Measurements from ENCODE around the gene RER1. TPM values are rescaled to one million over a fixed set of nuclear protein-coding genes. Genes with fewer than 3 reads are reported as not detected.

Gene RER1
- total RNA-seq, 1 experiment from 2014 or later: 108 TPM

GRCh38 chr1:2352341-2352896, 39.2 kb upstream of the RER1 start:
- H3K9me3 ChIP-seq (ENCODE audit: low read length): no peaks in the 10 kb centered on the region
- no peak overlapping the region for H3K4me2 ChIP-seq (ENCODE audit: low read depth, low read length, poor library complexity, severe bottlenecking)
- DNase-seq: no peak
- no peak overlapping the region for H3K4me3 ChIP-seq (ENCODE audit: low read length)
- H3K9me2 ChIP-seq (replicated peaks; ENCODE audit: insufficient read depth, low read length): no peaks in the 10 kb centered on the region
- no peaks in the 10 kb centered on the region for H3K36me3 ChIP-seq (ENCODE audit: insufficient read depth, low read length)
- no peaks in the 10 kb centered on the region for H4K20me1 ChIP-seq (ENCODE audit: insufficient read depth, low read depth, low read length)
- H3K9ac ChIP-seq (ENCODE audit: low read length): no peak overlapping the region
- no peak overlapping the region for H2AFZ ChIP-seq (ENCODE audit: low read length)
- no peaks in the 10 kb centered on the region for H3K27me3 ChIP-seq (ENCODE audit: low read length)
- no peaks in the 10 kb centered on the region for H3K79me2 ChIP-seq (ENCODE audit: low read length)
- H3K27ac ChIP-seq (ENCODE audit: low read length): no peak overlapping the region
- H3K4me1 ChIP-seq (ENCODE audit: low read length): peaks cover 16% of the 10 kb centered on the region

GRCh38 chr1:2352897-2353550, 38.6 kb upstream of the RER1 start:
- Histone ChIP-seq H3K9ac (ENCODE audit: low read length) (no peak overlapping the region), H3K9me3 (ENCODE audit: low read length) (no peaks in the 10 kb centered on the region), H3K36me3 (ENCODE audit: insufficient read depth, low read length) (no peaks in the 10 kb centered on the region), H3K27me3 (ENCODE audit: low read length) (no peaks in the 10 kb centered on the region), H3K79me2 (ENCODE audit: low read length) (no peaks in the 10 kb centered on the region), H3K27ac (ENCODE audit: low read length) (no peak overlapping the region), H3K4me2 (ENCODE audit: low read depth, low read length, poor library complexity, severe bottlenecking) (no peak overlapping the region), H3K4me3 (ENCODE audit: low read length) (no peak overlapping the region), H3K9me2 (replicated peaks; ENCODE audit: insufficient read depth, low read length) (no peaks in the 10 kb centered on the region), H4K20me1 (ENCODE audit: insufficient read depth, low read depth, low read length) (no peaks in the 10 kb centered on the region), H3K4me1 (ENCODE audit: low read length) (peaks cover 16% of the 10 kb centered on the region), H2AFZ (ENCODE audit: low read length) (no peak overlapping the region)
- no peak for DNase-seq

- Histone ChIP-seq H3K27me3 (ENCODE audit: low read length) (no peaks in the 10 kb centered on the region), H3K27ac (ENCODE audit: low read length) (no peak overlapping the region), H3K4me3 (ENCODE audit: low read length) (no peak overlapping the region), H3K79me2 (ENCODE audit: low read length) (no peaks in the 10 kb centered on the region), H3K9me3 (ENCODE audit: low read length) (no peaks in the 10 kb centered on the region), H3K4me2 (ENCODE audit: low read depth, low read length, poor library complexity, severe bottlenecking) (no peak overlapping the region), H3K9me2 (replicated peaks; ENCODE audit: insufficient read depth, low read length) (no peaks in the 10 kb centered on the region), H3K36me3 (ENCODE audit: insufficient read depth, low read length) (no peaks in the 10 kb centered on the region), H4K20me1 (ENCODE audit: insufficient read depth, low read depth, low read length) (no peaks in the 10 kb centered on the region), H2AFZ (ENCODE audit: low read length) (no peak overlapping the region), H3K4me1 (ENCODE audit: low read length) (peaks cover 16% of the 10 kb centered on the region), H3K9ac (ENCODE audit: low read length) (no peak overlapping the region)
- no peak for DNase-seq
Measured at GRCh38 chr1:2353551-2354438, 37.8 kb upstream of the RER1 start.

- no peaks in the 10 kb centered on the region for H3K9me3 ChIP-seq (ENCODE audit: low read length)
- peaks cover 8% of the 10 kb centered on the region for H3K4me1 ChIP-seq (ENCODE audit: low read length)
- no peak overlapping the region for H3K4me3 ChIP-seq (ENCODE audit: low read length)
- no peak overlapping the region for H3K27ac ChIP-seq (ENCODE audit: low read length)
- no peaks in the 10 kb centered on the region for H4K20me1 ChIP-seq (ENCODE audit: insufficient read depth, low read depth, low read length)
- H3K9ac ChIP-seq (ENCODE audit: low read length): no peak overlapping the region
- H3K9me2 ChIP-seq (replicated peaks; ENCODE audit: insufficient read depth, low read length): no peaks in the 10 kb centered on the region
- no peaks in the 10 kb centered on the region for H3K36me3 ChIP-seq (ENCODE audit: insufficient read depth, low read length)
- no peaks in the 10 kb centered on the region for H3K79me2 ChIP-seq (ENCODE audit: low read length)
- no peak overlapping the region for H2AFZ ChIP-seq (ENCODE audit: low read length)
- H3K27me3 ChIP-seq (ENCODE audit: low read length): no peaks in the 10 kb centered on the region
- no peak overlapping the region for H3K4me2 ChIP-seq (ENCODE audit: low read depth, low read length, poor library complexity, severe bottlenecking)
- no peak for DNase-seq
Measured at GRCh38 chr1:2354511-2355372, 36.9 kb upstream of the RER1 start.

GRCh38 chr1:2355373-2356261, 36.0 kb upstream of the RER1 start:
- Histone ChIP-seq H3K9me2 (replicated peaks; ENCODE audit: insufficient read depth, low read length) (no peaks in the 10 kb centered on the region), H3K4me3 (ENCODE audit: low read length) (no peak overlapping the region), H3K79me2 (ENCODE audit: low read length) (no peaks in the 10 kb centered on the region), H3K4me1 (ENCODE audit: low read length) (no peaks in the 10 kb centered on the region), H3K9me3 (ENCODE audit: low read length) (no peaks in the 10 kb centered on the region), H3K4me2 (ENCODE audit: low read depth, low read length, poor library complexity, severe bottlenecking) (no peak overlapping the region), H2AFZ (ENCODE audit: low read length) (no peak overlapping the region), H3K27ac (ENCODE audit: low read length) (no peak overlapping the region), H4K20me1 (ENCODE audit: insufficient read depth, low read depth, low read length) (no peaks in the 10 kb centered on the region), H3K9ac (ENCODE audit: low read length) (no peak overlapping the region), H3K36me3 (ENCODE audit: insufficient read depth, low read length) (no peaks in the 10 kb centered on the region), H3K27me3 (ENCODE audit: low read length) (no peaks in the 10 kb centered on the region)
- DNase-seq: no peak

- Histone ChIP-seq H3K36me3 (ENCODE audit: insufficient read depth, low read length) (no peaks in the 10 kb centered on the region), H3K27ac (ENCODE audit: low read length) (no peak overlapping the region), H3K9ac (ENCODE audit: low read length) (no peak overlapping the region), H2AFZ (ENCODE audit: low read length) (no peak overlapping the region), H3K9me3 (ENCODE audit: low read length) (no peaks in the 10 kb centered on the region), H3K27me3 (ENCODE audit: low read length) (no peaks in the 10 kb centered on the region), H4K20me1 (ENCODE audit: insufficient read depth, low read depth, low read length) (no peaks in the 10 kb centered on the region), H3K79me2 (ENCODE audit: low read length) (no peaks in the 10 kb centered on the region), H3K4me2 (ENCODE audit: low read depth, low read length, poor library complexity, severe bottlenecking) (no peak overlapping the region), H3K9me2 (replicated peaks; ENCODE audit: insufficient read depth, low read length) (no peaks in the 10 kb centered on the region), H3K4me3 (ENCODE audit: low read length) (no peak overlapping the region), H3K4me1 (ENCODE audit: low read length) (no peaks in the 10 kb centered on the region)
- DNase-seq: no peak
Measured at GRCh38 chr1:2356401-2356800, 35.2 kb upstream of the RER1 start.

- no peak for DNase-seq
- no peaks in the 10 kb centered on the region for H3K36me3 ChIP-seq (ENCODE audit: insufficient read depth, low read length)
- H3K9me3 ChIP-seq (ENCODE audit: low read length): no peaks in the 10 kb centered on the region
- H3K4me3 ChIP-seq (ENCODE audit: low read length): no peak overlapping the region
- no peaks in the 10 kb centered on the region for H4K20me1 ChIP-seq (ENCODE audit: insufficient read depth, low read depth, low read length)
- no peak overlapping the region for H3K27ac ChIP-seq (ENCODE audit: low read length)
- no peaks in the 10 kb centered on the region for H3K4me1 ChIP-seq (ENCODE audit: low read length)
- no peak overlapping the region for H3K4me2 ChIP-seq (ENCODE audit: low read depth, low read length, poor library complexity, severe bottlenecking)
- no peak overlapping the region for H3K9ac ChIP-seq (ENCODE audit: low read length)
- H2AFZ ChIP-seq (ENCODE audit: low read length): no peak overlapping the region
- H3K9me2 ChIP-seq (replicated peaks; ENCODE audit: insufficient read depth, low read length): no peaks in the 10 kb centered on the region
- H3K79me2 ChIP-seq (ENCODE audit: low read length): no peaks in the 10 kb centered on the region
- no peaks in the 10 kb centered on the region for H3K27me3 ChIP-seq (ENCODE audit: low read length)
Measured at GRCh38 chr1:2356911-2357845, 34.5 kb upstream of the RER1 start.
